Measurements from ENCODE around the gene AOPEP. TPM values are rescaled to one million over a fixed set of nuclear protein-coding genes. Genes with fewer than 3 reads are reported as not detected.

The AOPEP gene
- total RNA-seq, 1 experiment from 2014 or later = 15.0 TPM

DNA sequence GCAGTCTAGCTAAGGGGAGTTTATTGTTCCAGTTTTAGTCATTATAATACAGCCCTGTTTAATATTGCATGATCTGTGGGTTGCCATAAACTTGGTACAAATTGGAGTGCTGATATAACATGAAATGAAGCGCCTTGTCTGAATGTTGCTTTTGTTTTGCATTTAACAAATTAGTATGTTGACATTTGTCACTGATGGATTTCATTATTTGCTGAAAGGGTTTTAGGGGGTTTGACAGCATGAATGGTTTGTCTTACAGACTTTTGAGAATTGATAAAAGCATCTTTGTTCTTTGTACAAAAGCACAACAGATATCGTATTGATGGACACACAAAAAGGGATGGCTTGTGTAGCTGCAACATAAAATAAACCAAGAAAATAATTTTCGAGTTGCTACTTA is 178.3 kb downstream of the AOPEP start:
- no peak overlapping the region for H2AFZ ChIP-seq (ENCODE audit: low read length)
- no peak overlapping the region for H2BK5ac ChIP-seq (ENCODE audit: insufficient read length, low read length)
- no peak overlapping the region for H4K8ac ChIP-seq (replicated peaks; ENCODE audit: insufficient read length, low read depth, low read length)
- H4K91ac ChIP-seq (ENCODE audit: insufficient read length, low read depth, low read length) = no peak overlapping the region
- WGBS (ENCODE audit: extremely low coverage, insufficient read length, low lambda C conversion rate) = no CpG with 5 or more reads among the region's 3 CpGs
- H3K79me1 ChIP-seq (ENCODE audit: insufficient read depth, low read depth, low read length, poor library complexity, severe bottlenecking) = no peaks in the 10 kb centered on the region
- no peak overlapping the region for H3K14ac ChIP-seq (ENCODE audit: insufficient read depth, low read length)
- no peak overlapping the region for H3K56ac ChIP-seq (ENCODE audit: insufficient read length, low read depth, low read length)
- H3K4me2 ChIP-seq (ENCODE audit: insufficient read depth, insufficient read length, low read length) = no peak overlapping the region
- H3K9ac ChIP-seq (ENCODE audit: extremely low read depth, insufficient read length, low read length) = no peak overlapping the region
- H3K79me2 ChIP-seq (ENCODE audit: insufficient read depth, low read length) = no peaks in the 10 kb centered on the region
- Mint-ChIP-seq H3K9me3 (no peaks in the 10 kb centered on the region), H3K27ac (no peak overlapping the region), H3K36me3 (ENCODE audit: insufficient read depth in 1 of 3, low read depth in 3 of 3) (no peaks in the 10 kb centered on the region), H3K4me1 (peaks cover 30 to 46% of the 10 kb centered on the region in 2 experiments), H3K4me3 (no peak overlapping the region), H3K27me3 (ENCODE audit: low read depth) (no peaks in the 10 kb centered on the region)
- H2BK120ac ChIP-seq (ENCODE audit: low read depth, low read length, poor library complexity, severe bottlenecking) = no peak overlapping the region
- H2BK15ac ChIP-seq (ENCODE audit: low read depth, low read length) = no peak overlapping the region
- H2AK5ac ChIP-seq (ENCODE audit: insufficient read length, low read length) = no peak overlapping the region
- no peak overlapping the region for H3K23ac ChIP-seq (ENCODE audit: insufficient read length, low read depth, low read length)
- no peaks in the 10 kb centered on the region for H4K20me1 ChIP-seq (ENCODE audit: control insufficient read depth, insufficient read depth, insufficient read length)
- H3K9me3 ChIP-seq (ENCODE audit: control insufficient read depth, low read depth, low read length) = no peaks in the 10 kb centered on the region
- no peak overlapping the region for H3T11ph ChIP-seq (ENCODE audit: low read length)
- no peak overlapping the region for H3K18ac ChIP-seq (ENCODE audit: insufficient read length, low read depth, low read length)
- peaks cover 5% of the 10 kb centered on the region for H3K4me1 ChIP-seq (ENCODE audit: insufficient read depth, low read length)
- no peaks in the 10 kb centered on the region for H3K23me2 ChIP-seq (ENCODE audit: insufficient read length, low read depth, low read length, poor library complexity, severe bottlenecking)
- H2BK12ac ChIP-seq (ENCODE audit: insufficient read length, low read depth, low read length) = no peak overlapping the region
- H3K4ac ChIP-seq (ENCODE audit: low read depth, low read length) = no peak overlapping the region
- no peak overlapping the region for H4K5ac ChIP-seq (ENCODE audit: insufficient read length, low read depth, low read length)
- TF ChIP-seq, protein P1, sequence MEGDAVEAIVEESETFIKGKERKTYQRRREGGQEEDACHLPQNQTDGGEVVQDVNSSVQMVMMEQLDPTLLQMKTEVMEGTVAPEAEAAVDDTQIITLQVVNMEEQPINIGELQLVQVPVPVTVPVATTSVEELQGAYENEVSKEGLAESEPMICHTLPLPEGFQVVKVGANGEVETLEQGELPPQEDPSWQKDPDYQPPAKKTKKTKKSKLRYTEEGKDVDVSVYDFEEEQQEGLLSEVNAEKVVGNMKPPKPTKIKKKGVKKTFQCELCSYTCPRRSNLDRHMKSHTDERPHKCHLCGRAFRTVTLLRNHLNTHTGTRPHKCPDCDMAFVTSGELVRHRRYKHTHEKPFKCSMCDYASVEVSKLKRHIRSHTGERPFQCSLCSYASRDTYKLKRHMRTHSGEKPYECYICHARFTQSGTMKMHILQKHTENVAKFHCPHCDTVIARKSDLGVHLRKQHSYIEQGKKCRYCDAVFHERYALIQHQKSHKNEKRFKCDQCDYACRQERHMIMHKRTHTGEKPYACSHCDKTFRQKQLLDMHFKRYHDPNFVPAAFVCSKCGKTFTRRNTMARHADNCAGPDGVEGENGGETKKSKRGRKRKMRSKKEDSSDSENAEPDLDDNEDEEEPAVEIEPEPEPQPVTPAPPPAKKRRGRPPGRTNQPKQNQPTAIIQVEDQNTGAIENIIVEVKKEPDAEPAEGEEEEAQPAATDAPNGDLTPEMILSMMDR (conservative IDR thresholded peaks at IDR 0.05) = no peak
- H2BK20ac ChIP-seq (ENCODE audit: low read depth, low read length, poor library complexity, severe bottlenecking) = no peak overlapping the region
- H3K27ac ChIP-seq (ENCODE audit: insufficient read length, low read depth, low read length) = no peak overlapping the region
- H3K27me3 ChIP-seq (ENCODE audit: insufficient read depth, low read length) = no peaks in the 10 kb centered on the region
- no peak for DNase-seq
